Stomach (tissue), 4 donors: ENCODE data around the gene TTR.

Source experiments
- CTCF ChIP-seq, 7 experiments: fragments of 450-650 bp in 4 of 7; fragments of 200-600 bp in 3 of 7; sonication (generic) in 3 of 7; IDR thresholded peaks; one replicate each; pipeline ENCODE4 v1.5.1; 2016 to 2019; ENCODE audit warnings: antibody characterized with exemption in 7 of 7, control low read depth in 2 of 7, mild to moderate bottlenecking in 1 of 7
- EP300 ChIP-seq: sonication (generic); formaldehyde crosslinking; IDR thresholded peaks from one replicate; pipeline ENCODE4 v1.6.1; 2017; ENCODE audit warnings: antibody characterized with exemption
- POLR2A ChIP-seq, 4 donors: fragments of 450-650 bp; IDR thresholded peaks; one replicate each; pipeline ENCODE4 v1.6.1; 2016; ENCODE audit warnings: antibody characterized with exemption in 4 of 4, control low read depth in 2 of 4, mild to moderate bottlenecking in 1 of 4, moderate library complexity in 1 of 4
- POLR2AphosphoS5 ChIP-seq, 3 donors: sonication (generic); formaldehyde crosslinking; IDR thresholded peaks; one replicate each; pipeline ENCODE4 v1.6.1; 2016; ENCODE audit warnings: antibody characterized with exemption in 3 of 3

DNA sequence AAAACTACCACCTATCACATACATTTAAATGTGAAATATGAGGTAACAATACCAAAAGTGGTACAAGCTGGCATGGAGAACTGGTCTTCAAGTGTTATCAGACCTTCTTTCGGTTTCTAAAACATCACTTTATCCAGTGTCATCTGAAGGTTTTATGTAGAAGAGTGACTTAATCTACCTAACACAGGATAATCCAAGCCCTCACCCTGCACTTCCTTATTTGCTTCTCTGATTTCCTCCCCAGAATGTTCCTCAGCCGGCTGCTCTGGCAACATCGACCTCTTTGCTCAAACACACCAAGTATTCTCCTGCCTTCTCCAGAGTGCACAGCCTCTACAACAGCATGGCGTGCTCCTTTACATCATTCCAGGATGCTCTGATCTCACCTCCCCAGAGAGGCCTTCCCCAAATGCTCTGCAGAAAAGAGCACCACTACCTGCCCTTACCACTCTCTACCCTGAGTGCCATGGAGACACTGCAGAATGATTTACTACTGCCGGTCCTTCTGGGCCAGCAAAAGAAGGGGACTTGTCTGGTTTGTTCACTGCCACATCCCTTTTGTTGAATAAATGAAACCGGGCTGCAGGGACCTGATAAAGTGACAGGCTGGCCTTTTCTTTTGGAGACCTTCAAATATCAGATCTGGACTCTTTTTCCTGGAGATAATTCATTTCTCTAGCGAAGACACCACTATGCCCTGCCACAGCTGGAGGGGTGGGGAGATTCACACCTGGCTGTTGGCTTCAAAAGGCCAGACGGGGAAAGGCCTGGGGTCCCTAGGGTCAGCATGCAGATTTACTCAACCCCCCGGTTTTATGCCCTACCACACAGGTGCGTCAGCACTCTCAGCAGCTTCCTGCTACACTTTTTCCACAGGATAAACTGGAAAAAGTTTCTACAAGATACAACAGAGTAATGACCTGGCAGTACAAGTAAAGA, 42.0 kb downstream of the TTR start:
- TF ChIP-seq CTCF (IDR thresholded peaks at IDR 0.05) (no peak), POLR2A (IDR thresholded peaks at IDR 0.05) (no peak), POLR2AphosphoS5 (IDR thresholded peaks at IDR 0.05) (no peak), EP300 (no peak)
